ENCODE results near the gene GPR89A.

The GPR89A gene

GRCh38 chr1:145719230-145720079 is 111.7 kb downstream of the GPR89A start, which contains the start of gene CD160:
CD160 (plus strand) TSS chr1:145719499; CDS start chr1:145728328, 8,829 bp downstream.
- no peak for DNase-seq
